Measurements from ENCODE around the gene ZNF37A.
"Not testable (repeated sequence)": the region's sequence is repeated elsewhere in the genome, so short reads cannot be mapped to it uniquely, and the experiment has no call there.

Gene ZNF37A

GRCh38 chr10:38094158-38094926 is at the start of gene ZNF37A:
ZNF37A (plus strand) TSS chr10:38094337; CDS start chr10:38096618, 2,281 bp downstream.
- DNase-seq: peak; percentile 81 to 89

DNA sequence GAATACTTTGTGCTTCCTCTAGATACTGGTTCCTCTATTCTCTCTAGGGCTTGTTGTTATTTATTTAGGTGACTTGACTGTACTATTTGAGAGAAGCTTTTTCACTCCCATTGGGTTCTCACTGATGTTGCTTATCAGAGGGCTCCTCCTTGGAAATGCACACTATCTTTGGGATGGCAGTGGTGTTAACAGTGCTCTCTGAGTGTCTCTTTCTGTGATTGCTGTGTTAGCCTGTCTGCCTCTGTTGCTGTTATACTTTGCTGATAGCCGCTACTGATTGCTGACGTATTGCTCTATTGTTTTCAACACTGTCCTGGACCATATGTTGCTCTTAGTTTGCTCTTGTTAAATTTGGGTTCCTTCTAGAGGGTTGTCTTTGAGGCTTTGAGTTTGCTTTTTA is 49.0 kb upstream of the ZNF37A start:
- no peak for DNase-seq

DNA sequence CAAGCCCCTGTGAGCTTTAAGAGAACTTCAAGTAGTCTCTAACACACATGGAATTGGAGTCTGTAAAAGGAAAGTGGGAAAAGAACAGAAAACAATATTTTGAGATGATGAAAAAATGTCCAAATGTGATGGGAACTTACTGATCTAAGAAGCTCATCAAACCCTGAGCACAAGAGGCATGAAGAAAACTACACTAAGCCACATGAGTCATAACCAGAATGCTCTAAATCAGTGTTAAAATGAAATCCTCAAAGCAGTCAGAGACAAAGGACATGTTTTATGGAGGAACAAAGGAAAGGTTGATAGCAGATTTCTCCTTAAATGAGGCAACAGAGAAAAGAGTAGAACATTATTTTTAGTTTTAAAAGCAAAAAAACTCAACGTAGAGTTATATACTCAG is 46.5 kb upstream of the ZNF37A start:
- DNase-seq: no peak

DNA sequence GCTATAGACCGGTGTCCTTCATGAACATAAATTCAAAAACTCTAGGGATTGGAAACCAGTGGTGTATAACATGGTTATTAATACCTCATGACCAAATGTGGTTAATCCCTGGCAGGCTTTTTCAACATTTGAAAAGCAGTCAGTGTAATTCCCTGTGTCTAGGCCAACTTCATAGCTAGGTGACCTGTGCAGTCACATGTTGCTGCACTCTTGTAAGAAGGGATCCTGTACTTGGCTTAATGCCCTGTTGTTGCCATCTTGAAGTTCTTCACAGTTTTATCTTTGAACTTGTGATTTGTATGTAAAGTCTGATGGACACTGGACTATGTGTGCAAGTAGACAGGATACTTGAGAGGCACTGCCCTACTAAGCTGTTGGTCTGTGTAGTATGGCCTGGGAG is 43.9 kb upstream of the ZNF37A start:
- no peak for DNase-seq

- DNase-seq: no peak
Measured at GRCh38 chr10:38054361-38054797, 39.8 kb upstream of the ZNF37A start.

DNA sequence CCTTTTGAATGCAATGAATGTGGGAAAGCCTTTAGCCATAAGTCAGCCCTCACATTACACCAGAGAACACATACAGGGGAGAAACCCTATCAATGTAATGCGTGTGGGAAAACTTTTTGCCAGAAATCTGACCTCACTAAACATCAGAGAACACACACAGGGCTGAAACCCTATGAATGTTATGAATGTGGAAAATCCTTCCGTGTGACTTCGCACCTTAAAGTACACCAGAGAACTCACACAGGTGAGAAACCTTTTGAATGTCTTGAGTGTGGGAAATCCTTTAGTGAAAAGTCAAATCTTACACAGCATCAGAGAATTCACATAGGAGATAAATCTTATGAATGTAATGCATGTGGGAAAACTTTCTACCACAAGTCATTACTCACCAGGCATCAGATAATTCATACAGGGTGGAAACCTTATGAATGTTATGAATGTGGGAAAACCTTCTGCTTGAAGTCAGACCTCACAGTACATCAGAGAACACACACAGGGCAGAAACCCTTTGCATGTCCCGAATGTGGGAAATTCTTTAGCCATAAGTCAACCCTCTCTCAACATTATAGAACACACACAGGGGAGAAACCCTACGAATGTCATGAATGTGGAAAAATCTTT is 38.8 kb upstream of the ZNF37A start:
- DNase-seq: not testable (repeated sequence)

DNA sequence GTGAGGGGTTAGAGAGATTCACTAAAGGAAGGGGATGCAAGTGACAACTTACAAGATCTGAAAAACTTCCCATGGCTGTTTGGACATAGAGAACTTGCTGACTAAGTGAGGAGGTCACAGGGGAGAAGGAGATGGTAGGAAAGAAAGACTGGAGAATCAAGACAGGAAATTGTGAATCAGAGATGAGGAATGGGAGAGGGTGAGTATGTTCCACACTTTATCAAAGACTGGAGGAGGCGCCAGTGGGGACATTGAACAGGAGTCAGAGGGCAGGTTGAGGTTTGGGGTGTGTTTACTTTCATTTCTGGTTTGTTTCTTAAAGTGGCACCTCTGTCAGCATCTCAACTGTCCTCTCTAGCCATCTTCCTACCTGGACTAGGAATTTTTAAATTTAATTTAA is 24.5 kb upstream of the ZNF37A start:
- DNase-seq: peak in 1 of 2 experiments; percentile 29

- no peak for DNase-seq
Measured at GRCh38 chr10:38070501-38070900, 23.6 kb upstream of the ZNF37A start.

DNA sequence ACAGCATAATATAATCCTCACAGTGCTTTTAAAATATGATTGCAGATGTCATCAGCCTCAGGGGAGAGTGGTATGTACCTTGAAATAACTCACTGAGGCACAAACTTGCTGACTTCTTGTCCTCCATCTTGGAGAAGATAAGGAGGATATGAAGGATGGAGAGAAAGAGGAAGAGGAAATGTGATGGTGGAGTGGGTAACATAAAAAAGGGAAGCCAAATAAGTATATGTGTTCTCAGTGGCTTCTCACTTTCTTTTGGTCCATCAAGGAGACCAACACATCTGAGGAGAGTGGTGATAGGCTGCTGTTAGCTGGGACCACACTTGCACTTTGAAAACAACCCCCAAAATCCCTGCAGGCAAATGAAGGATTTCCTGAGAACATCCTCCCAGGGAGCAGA is 21.6 kb upstream of the ZNF37A start:
- DNase-seq: no peak

DNA sequence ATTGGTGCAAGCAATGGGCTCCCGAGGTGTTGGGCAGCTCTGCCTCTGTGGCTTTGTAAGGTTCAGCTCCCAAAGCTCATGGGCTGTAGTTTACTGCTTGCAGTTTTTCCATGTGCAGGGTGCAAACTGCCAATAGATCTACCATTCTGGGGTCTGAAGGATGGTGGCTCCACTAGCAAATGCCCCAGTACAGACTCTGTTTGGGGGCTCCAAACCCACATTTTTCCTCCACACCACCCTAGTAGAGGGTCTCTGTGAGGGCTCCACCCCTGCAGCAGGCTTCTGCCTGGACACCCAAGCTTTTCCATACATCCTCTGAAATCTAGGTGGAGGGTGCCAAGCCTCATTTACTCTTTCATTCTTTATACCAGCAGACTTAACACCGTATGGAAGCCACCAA is 17.4 kb upstream of the ZNF37A start:
- DNase-seq: no peak

DNA sequence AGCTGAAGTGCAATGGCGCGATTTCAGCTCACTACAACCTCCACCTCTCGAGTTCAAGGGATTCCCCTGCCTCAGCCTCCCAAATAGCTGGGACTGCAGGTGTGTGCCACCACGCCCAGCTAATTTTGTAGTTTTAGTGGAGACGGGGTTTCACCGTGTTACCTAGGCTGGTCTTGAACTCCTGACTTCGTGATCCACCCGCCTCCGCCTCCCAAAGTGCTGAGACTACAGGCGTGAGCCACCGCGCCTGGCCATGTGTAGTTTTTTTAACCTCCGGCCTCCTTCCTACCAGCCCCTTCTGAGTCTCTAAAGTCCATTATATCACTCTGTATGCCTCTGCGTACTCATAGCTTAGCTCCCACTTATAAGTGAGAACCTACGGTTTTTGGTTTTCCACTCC is 819 bp upstream of the ZNF37A start:
- DNase-seq: not testable (repeated sequence)

- DNase-seq: no peak
Measured at GRCh38 chr10:38093816-38094157, 350 bp upstream of the ZNF37A start.

DNA sequence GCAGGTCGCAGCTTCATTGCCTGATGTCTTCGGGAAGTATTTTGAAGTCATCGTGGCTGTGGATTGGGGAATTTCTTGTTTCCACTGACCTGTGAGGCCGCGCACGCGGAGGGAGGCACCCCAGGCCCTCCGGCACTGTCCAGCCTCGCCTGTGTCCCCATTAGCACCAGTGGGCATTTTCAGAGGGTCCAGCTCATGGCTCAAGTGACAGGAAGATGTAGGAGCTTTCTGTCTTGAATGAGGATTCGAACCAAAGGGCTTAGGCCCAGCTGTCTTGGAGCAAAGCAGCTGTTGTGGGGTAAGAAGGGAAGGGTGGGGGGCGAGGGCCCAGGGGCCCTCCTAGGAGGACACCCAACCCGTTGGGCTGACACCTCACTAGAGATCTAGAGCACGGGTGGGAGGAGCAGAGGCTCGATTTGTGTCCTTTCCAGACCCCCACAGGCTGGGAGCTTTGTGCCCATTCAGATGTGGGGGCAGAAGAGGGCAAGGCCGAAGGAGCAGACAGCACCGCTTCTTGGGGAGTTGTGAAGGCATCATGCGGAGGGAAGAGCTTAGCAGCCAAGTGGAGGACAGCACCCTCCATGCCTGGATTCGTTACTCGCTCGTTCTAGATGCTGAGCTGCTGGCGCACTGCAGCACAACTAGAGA is 914 bp downstream of the ZNF37A start:
- no peak for DNase-seq

DNA sequence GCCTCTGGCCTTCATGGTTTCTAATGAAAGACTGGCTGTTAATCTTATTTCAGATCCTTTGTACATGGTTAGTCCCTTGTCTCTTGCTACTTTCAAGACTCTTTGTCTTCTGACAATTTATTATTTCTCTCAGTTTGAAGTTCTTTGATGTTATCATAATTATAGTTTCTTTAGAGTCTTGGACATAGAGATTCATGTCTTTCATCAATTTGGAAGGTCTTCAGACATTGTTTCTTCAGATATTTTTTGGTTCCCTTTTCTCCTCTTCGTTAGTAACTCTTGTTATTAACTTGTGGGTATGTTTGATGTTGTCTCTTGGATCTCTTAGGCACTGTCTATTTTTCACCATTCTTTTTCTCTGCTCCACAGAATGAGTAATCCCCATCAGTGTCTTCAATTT is 8.7 kb downstream of the ZNF37A start:
- no peak for DNase-seq

- no peak for DNase-seq
Measured at GRCh38 chr10:38103756-38104155, 9.6 kb downstream of the ZNF37A start.

GRCh38 chr10:38112159-38112558 is 18.0 kb downstream of the ZNF37A start:
- DNase-seq: no peak

GRCh38 chr10:38118072-38118807 is 24.1 kb downstream of the ZNF37A start:
- DNase-seq: no peak

- DNase-seq: no peak
Measured at GRCh38 chr10:38119038-38119437, 24.9 kb downstream of the ZNF37A start.

DNA sequence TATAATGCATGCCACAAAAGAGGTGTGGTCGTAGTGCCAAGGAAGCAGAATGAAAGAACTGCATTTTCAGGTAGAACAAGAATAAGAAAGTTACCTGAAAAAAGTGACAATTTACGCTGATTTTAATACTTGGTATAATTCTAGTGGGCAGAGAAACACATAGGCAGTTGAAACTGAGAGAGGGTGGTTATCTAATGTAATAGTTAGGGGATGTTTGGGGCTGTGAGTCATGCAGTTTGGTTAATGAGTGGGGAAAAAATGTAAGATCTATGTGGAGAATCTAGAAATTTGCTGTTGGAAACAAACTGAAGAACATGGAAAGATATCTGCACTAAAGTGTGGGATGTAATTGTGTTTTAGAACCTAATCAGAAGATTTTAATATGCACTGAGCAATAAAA is 33.7 kb downstream of the ZNF37A start:
- no peak for DNase-seq

DNA sequence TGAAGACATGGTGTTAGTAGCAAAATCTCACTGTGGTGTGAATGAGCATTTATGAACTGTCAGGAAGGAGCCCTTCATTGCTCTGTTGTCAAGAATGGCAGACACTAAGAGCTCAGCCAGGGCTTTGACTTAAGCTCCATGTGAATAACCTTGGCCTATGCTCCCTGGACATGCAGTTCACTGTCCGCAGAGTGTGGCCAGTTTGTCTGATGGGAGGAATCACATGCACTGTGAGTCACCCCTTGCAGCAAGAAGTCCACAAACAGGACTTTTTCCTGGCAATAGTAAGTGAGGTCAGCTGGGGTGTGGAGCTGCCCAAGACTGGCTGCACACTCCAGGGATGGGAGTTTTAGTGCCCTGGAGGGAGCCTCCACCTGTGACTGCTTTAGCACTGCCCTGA is 49.5 kb downstream of the ZNF37A start:
- no peak for DNase-seq

DNA sequence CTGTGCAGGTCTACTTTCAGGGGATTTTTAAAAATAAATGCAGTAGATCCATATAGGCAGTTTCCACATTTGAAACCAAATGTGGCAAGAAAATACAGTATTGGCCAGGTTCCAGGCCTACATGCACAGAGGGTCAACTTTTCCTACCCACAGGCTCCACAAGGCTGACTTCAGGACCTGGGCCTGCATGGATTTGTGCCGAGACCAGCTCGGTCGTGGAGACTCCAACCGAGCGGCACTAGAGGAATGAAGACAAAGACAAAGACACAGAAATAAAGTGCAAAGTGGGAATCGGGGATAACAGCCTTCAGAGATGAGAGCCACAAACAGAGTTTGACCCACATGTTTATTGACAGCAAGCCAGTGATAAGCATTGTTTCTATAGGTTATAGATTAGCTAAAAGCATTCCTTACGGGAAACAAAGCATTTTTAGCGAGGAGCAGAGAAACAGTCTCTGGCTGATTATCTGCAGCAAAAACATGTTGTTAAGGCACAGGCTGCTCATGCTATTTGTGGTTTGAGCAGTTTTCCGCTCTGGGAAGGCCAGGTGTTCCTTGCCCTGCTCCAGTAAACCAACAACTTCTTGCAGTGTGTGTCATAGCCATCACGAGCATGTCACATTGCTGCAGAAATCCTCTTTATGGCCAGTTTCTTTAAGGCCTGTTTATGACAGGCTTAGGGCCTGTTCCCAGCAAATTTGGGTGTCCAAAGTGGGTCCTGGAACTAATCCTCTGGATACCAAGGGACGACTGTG is 52.6 kb downstream of the ZNF37A start:
- DNase-seq: no peak

DNA sequence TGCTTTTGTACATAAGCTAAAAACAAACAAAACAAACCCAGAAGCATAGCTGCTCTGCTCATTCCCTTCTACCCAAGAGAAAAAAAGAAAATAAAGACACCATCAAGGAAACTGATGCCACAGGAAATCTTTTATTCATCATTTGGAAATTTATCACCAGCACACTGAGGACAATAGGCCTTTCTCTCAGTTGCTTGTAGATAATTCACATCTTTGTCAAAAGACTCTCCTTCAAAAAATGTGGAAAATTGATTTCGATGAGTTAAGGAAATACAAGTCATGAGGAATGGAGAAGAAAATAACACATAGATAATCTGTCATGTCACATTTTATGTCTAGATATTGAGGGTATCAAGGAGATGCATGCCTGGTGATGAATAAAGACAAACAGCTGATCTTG is 53.5 kb downstream of the ZNF37A start:
- no peak for DNase-seq
